Spleen (tissue), 13 donors: ENCODE measurements around the gene TP53TG3F. TPM values are rescaled to one million over a fixed set of nuclear protein-coding genes. Genes with fewer than 3 reads are reported as not detected.
"Not testable (repeated sequence)": the region's sequence is repeated elsewhere in the genome, so short reads cannot be mapped to it uniquely, and the experiment has no call there.

ENCODE experiments used
- DNase-seq: peaks from one replicate; pipeline ENCODE4 v3.0.0-alpha.2; 2020
- H3K27ac ChIP-seq, 8 donors: fragments of 200-600 bp; sonication (generic) in 7 of 8; 1 replicate in 4 of 8; 2 replicates in 4 of 8; pipeline versions ENCODE4 v1.5.0 to v1.8.0; 2016 to 2021; ENCODE audit warnings: inconsistent platforms in 4 of 8, mild to moderate bottlenecking in 4 of 8, moderate library complexity in 1 of 8
- H3K27me3 ChIP-seq, 7 donors: fragments of 200-600 bp; sonication (generic) in 6 of 7; replicated peaks in 1 of 7; 1 replicate in 4 of 7; 2 replicates in 3 of 7; pipeline versions ENCODE4 v1.5.0 to v1.8.0; 2016 to 2021; ENCODE audit warnings: inconsistent platforms in 3 of 7, mild to moderate bottlenecking in 1 of 7
- H3K36me3 ChIP-seq, 6 donors: fragments of 200-600 bp; sonication (generic) in 5 of 6; 1 replicate in 4 of 6; 2 replicates in 2 of 6; pipeline versions ENCODE4 v1.5.0 to v1.8.0; 2016 to 2021; ENCODE audit warnings: inconsistent platforms in 2 of 6
- H3K4me1 ChIP-seq, 6 donors: fragments of 200-600 bp; sonication (generic) in 5 of 6; 1 replicate in 3 of 6; 2 replicates in 3 of 6; pipeline versions ENCODE4 v1.5.0 to v1.8.0; 2016 to 2021; ENCODE audit warnings: inconsistent platforms in 3 of 6
- H3K4me3 ChIP-seq, 8 donors: fragments of 200-600 bp; sonication (generic) in 7 of 8; 1 replicate in 4 of 8; 2 replicates in 4 of 8; pipeline versions ENCODE4 v1.5.0 to v1.8.0; 2016 to 2021; ENCODE audit warnings: inconsistent platforms in 4 of 8, mild to moderate bottlenecking in 4 of 8, moderate library complexity in 2 of 8
- H3K9me3 ChIP-seq, 8 donors: fragments of 200-600 bp; sonication (generic) in 7 of 8; 1 replicate in 4 of 8; 2 replicates in 4 of 8; pipeline versions ENCODE4 v1.5.0 to v1.8.0; 2016 to 2021; ENCODE audit warnings: inconsistent platforms in 4 of 8
- WGBS, 5 donors: extraction: QIAGEN DNeasy Blood & Tissue Kit in 3 of 5; methylation state at CpG; one replicate each; pipeline versions ENCODE4 v1.1.5 to v1.1.7; 2013 to 2018; 5-methylcytosine and 5-hydroxymethylcytosine counted together
- intact Hi-C: fragments of 100-400 bp; cut with DNase I; formaldehyde crosslinking; loops from one replicate; pipeline ENCODE4 v1.15.0; 2023; ENCODE audit warnings: low total_unique reads
- long read RNA-seq, 2 donors: transcript quantifications; one replicate each; lab custom pipeline, GENCODE V29; 2026
- polyA plus RNA-seq, 3 donors: library from polyadenylated mRNA; stranded (reverse); fragments of 200-250 nt; gene quantifications; one replicate each; pipeline ENCODE4 v1.2.1, GENCODE V29; 2013
- small RNA-seq, 4 donors: library from RNA; depleted of rRNA; stranded (forward); fragments of <200 nt; gene quantifications; one replicate each; pipeline ENCODE3, GENCODE V24; 2016
- total RNA-seq, 7 donors: library from RNA; depleted of rRNA in 3 of 7; stranded (reverse); fragments of >200 nt in 3 of 7; fragmentation: NEBNext Ultra II Directional in 4 of 7; extraction: Animal tissue kit (Norgen Biotek cat#: 25700) in 4 of 7; gene quantifications; one replicate each; pipeline versions ENCODE4 v1.1.0 to v1.2.1, GENCODE V29; 2016 to 2021
- donor health status: healthy with polysubstance abuse.
- donor health status: DM: no; HTN: no; CAD: no; lungs with moderate emphysema.
- donor health status: DM: no; HTN: no; CAD: no.
- donor health status: Bipolar disorder and iron deficiency.
- donor health status: healthy.
- donor health status: DM: no; HTN: no; CAD: no.
- donor health status: DM: yes; HTN: yes; CAD: no.

TP53TG3F gene, protein sequence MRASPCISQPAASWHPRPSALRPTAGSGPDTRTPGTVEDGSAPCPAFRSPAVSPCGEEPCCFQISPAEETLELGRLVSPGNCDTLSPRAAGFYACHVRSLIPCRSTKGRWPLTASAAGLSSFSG
- not detected for total RNA-seq
- under 1 TPM in 1 of 3 donors, not detected in 2; 0.06 TPM for polyA plus RNA-seq
- long read RNA-seq, donor 1 = 0 reads
- long read RNA-seq, donor 2 = 0 reads

DNA sequence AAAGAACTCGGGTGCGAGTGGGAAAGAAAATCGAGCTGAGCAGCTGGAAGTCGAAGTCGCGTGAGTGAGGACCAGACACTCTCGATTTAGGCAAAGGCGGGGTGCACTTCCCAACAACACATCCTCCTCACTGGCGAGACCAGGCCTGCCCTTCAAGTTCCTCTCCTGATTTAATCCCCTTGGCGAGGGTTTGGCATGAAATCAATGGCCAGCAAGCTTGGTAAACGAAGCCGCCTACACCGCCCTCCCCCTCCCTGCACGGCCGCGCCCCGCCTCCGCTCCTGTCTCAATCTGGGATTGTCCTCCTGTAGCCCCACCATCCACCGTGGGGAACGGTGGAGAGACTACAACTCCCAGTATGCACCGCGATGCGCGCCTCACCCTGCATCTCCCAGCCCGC is at the start of gene TP53TG3F:
TSS of gene TP53TG3F (plus strand) at position 301 of the 400 bp plus-strand sequence. CDS start at position 369, 68 bp downstream.
- H3K4me1 ChIP-seq, DNase-seq, H3K27ac ChIP-seq, intact Hi-C loops, H3K4me3 ChIP-seq, H3K27me3 ChIP-seq, H3K9me3 ChIP-seq, H3K36me3 ChIP-seq: not testable (repeated sequence)
- WGBS, 5 donors = no CpG with 5 or more reads among the region's 25 CpGs

DNA sequence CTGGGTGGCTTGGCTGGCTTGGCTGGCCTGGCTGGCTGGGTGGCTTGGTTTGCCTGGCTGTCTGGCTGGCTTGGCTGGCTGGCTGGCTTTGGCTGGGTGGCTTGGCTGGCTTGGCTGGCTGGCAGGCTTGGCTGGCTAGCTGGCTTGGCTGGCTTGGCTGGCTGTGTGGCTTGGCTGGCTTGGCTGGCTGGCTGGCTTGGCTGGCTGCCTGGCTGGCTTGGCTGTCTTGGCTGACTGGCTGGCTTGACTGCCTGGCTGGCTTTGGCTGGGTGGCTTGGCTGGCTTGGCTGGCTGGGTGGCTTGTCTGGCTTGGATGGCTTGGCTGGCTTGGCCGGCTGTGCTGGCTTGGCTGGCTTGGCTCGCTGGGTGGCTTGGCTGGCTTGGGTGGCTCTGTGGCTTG is 32.2 kb downstream of the TP53TG3F start:
- H3K9me3 ChIP-seq, H3K27me3 ChIP-seq, H3K4me1 ChIP-seq, DNase-seq, H3K4me3 ChIP-seq, intact Hi-C loops, H3K36me3 ChIP-seq, H3K27ac ChIP-seq: not testable (repeated sequence)
- 100% methylated on average over 1 of the region's 2 CpGs; no CpG with 5 or more reads in 4 of the 5 donors for WGBS, 5 donors

DNA sequence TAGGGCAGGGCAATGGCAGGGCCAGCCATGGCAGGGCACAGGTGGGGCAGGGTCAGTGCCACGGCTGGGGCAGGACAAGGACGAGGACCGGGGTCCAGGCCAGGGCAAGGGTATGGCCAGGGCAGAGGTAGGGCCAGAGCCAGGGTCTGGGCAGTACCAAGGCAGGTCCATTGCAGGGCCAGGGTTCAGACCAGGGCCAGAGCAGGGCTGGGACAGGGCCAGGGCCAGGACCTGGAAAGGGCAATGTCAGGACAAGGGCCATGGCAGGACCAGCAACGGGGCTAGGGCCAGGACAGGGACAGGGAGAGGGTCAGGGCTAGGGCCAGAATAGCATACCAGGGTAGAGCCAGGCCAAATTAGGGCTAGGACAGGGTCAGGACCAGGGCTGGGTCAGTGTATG is 47.8 kb downstream of the TP53TG3F start:
- WGBS, 5 donors = 20 to 80% (median 71%) methylated on average over 1 to 3 of the region's 4 CpGs
- peak; percentile 24 for DNase-seq
- H3K36me3 ChIP-seq, H3K27me3 ChIP-seq, H3K4me3 ChIP-seq, H3K27ac ChIP-seq, H3K9me3 ChIP-seq, intact Hi-C loops, H3K4me1 ChIP-seq: not testable (repeated sequence)

DNA sequence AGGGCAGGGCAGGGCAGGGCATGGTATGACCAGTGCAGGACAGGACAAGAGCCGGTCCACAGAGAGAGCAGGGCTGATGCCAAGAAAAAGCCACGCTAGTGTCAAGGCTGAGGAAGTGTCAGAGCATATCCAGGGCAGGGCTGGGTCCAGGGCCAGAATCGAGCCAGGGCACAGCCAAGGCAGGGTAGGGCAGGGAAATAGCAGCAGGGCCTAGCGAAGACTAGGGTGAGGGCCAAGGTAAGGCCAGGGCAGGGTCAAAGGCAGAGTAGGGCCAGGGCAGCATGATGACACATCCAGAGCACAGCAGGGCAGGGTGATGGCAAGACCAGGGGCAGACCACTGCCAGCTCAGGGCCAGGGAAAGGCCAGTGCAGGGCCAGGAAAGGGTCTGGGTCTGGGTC is 49.7 kb downstream of the TP53TG3F start:
- H3K36me3 ChIP-seq, DNase-seq, H3K9me3 ChIP-seq, intact Hi-C loops, H3K4me1 ChIP-seq, H3K27ac ChIP-seq, H3K27me3 ChIP-seq, H3K4me3 ChIP-seq: not testable (repeated sequence)
- WGBS, 5 donors = 100% methylated on average over 1 of the region's 4 CpGs; no CpG with 5 or more reads in 4 of the 5 donors

DNA sequence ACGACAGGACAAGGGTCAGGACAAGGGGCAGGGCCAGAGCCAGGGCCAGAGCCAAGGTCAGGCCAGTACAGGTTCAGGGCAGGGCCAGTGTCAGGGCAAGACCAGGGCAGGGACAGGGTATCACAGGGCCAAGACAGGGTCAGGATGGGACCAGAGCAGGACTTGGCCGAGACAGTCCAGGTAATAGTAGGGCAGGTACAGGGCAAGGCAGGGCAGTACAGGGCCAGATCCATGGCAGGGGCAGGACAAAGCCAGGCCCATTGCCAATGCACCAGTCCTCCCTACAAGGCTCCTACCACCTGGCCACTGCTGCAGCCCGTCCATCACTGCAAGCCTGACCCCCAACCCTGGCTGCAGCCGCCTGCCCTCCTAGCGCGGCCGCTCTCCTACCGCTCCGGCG is 50.5 kb downstream of the TP53TG3F start:
- 83 to 100% (median 100%) methylated on average over 1 to 2 of the region's 10 CpGs; no CpG with 5 or more reads in 1 of the 5 donors for WGBS, 5 donors
- H3K4me3 ChIP-seq, H3K36me3 ChIP-seq, H3K9me3 ChIP-seq, H3K27me3 ChIP-seq, H3K4me1 ChIP-seq, intact Hi-C loops, H3K27ac ChIP-seq: not testable (repeated sequence)
- DNase-seq = peak; percentile 27

Small RNAs within 50 kb of the gene (small RNA-seq; reads per million reads assigned to genes)
- 0 reads per million in 4 donors for gene AC136944.5
- 0 reads per million in 4 donors for gene AC136944.6

Other genes starting within 250 kb of the TP53TG3F start
- gene TP53TG3E, start 155.3 kb upstream of the TP53TG3F start, total RNA-seq = not detected
- gene TP53TG3E, start 155.3 kb upstream of the TP53TG3F start, polyA plus RNA-seq = not detected
- not detected for gene TP53TG3B, start 98.8 kb upstream of the TP53TG3F start, total RNA-seq
- gene TP53TG3B, start 98.8 kb upstream of the TP53TG3F start, polyA plus RNA-seq = not detected